ENCODE results near the gene GIT2. TPM values are rescaled to one million over a fixed set of nuclear protein-coding genes. Genes with fewer than 3 reads are reported as not detected.
A peak's percentile ranks its signal among the peaks of the same experiment; 100 is the strongest.

Gene GIT2
- total RNA-seq, 1 experiment from 2014 or later, result 21.7 TPM

DNA sequence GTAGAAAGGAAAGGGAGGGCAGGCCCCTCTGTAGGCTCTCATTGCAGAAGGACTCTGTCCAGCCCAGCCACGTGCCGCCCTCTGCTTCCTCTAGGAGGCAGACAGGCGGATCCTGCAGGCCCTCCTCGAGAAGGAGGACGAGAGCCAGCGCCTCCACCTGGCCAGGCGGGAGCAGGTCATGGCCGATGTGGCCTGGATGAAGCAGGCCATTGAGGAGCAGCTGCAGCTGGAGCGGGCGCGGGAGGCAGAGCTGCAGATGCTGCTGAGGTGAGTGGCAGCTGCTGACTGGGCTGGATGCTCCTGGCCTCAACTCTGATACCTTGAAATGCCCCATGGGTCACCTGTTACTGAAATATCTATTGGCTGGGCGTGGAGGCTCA lies 85.2 kb downstream of the GIT2 start (continued):
- TF ChIP-seq ZNF263 (CRISPR knock-in tag; IDR thresholded peaks at IDR 0.05; ENCODE audit: low read depth) (no peak), GTF2I (CRISPR knock-in tag; conservative IDR thresholded peaks at IDR 0.05) (no peak; the same call in 1 of the 2 replicates), ZBTB21 (CRISPR knock-in tag; IDR thresholded peaks at IDR 0.05; ENCODE audit: borderline replicate concordance) (peak; percentile 21; the same call in 1 of the 2 replicates), NR3C1 (CRISPR knock-in tag; conservative IDR thresholded peaks at IDR 0.05; ENCODE audit: low read depth) (peak; percentile 84; the same call in 1 of the 2 replicates), SP1 (CRISPR knock-in tag; conservative IDR thresholded peaks at IDR 0.05) (peak; percentile 38; the same call in 1 of the 2 replicates), FOXK1 (CRISPR knock-in tag; IDR thresholded peaks at IDR 0.05) (peak; percentile 41; the same call in 1 of the 2 replicates)
- TF ChIP-seq, protein P1, sequence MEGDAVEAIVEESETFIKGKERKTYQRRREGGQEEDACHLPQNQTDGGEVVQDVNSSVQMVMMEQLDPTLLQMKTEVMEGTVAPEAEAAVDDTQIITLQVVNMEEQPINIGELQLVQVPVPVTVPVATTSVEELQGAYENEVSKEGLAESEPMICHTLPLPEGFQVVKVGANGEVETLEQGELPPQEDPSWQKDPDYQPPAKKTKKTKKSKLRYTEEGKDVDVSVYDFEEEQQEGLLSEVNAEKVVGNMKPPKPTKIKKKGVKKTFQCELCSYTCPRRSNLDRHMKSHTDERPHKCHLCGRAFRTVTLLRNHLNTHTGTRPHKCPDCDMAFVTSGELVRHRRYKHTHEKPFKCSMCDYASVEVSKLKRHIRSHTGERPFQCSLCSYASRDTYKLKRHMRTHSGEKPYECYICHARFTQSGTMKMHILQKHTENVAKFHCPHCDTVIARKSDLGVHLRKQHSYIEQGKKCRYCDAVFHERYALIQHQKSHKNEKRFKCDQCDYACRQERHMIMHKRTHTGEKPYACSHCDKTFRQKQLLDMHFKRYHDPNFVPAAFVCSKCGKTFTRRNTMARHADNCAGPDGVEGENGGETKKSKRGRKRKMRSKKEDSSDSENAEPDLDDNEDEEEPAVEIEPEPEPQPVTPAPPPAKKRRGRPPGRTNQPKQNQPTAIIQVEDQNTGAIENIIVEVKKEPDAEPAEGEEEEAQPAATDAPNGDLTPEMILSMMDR (IDR thresholded peaks at IDR 0.05), result peak; percentile 47; the same call in 1 of the 2 replicates
- TF ChIP-seq, protein P2, sequence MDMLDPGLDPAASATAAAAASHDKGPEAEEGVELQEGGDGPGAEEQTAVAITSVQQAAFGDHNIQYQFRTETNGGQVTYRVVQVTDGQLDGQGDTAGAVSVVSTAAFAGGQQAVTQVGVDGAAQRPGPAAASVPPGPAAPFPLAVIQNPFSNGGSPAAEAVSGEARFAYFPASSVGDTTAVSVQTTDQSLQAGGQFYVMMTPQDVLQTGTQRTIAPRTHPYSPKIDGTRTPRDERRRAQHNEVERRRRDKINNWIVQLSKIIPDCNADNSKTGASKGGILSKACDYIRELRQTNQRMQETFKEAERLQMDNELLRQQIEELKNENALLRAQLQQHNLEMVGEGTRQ (CRISPR knock-in tag; IDR thresholded peaks at IDR 0.05), result peak; percentile 86
- TF ChIP-seq, protein P3, sequence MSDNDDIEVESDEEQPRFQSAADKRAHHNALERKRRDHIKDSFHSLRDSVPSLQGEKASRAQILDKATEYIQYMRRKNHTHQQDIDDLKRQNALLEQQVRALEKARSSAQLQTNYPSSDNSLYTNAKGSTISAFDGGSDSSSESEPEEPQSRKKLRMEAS (CRISPR knock-in tag; IDR thresholded peaks at IDR 0.05), result peak; percentile 97
- TF ChIP-seq, protein P4, sequence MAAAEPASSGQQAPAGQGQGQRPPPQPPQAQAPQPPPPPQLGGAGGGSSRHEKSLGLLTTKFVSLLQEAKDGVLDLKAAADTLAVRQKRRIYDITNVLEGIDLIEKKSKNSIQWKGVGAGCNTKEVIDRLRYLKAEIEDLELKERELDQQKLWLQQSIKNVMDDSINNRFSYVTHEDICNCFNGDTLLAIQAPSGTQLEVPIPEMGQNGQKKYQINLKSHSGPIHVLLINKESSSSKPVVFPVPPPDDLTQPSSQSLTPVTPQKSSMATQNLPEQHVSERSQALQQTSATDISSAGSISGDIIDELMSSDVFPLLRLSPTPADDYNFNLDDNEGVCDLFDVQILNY (CRISPR knock-in tag; IDR thresholded peaks at IDR 0.05), result no peak
- TF ChIP-seq, protein P5, sequence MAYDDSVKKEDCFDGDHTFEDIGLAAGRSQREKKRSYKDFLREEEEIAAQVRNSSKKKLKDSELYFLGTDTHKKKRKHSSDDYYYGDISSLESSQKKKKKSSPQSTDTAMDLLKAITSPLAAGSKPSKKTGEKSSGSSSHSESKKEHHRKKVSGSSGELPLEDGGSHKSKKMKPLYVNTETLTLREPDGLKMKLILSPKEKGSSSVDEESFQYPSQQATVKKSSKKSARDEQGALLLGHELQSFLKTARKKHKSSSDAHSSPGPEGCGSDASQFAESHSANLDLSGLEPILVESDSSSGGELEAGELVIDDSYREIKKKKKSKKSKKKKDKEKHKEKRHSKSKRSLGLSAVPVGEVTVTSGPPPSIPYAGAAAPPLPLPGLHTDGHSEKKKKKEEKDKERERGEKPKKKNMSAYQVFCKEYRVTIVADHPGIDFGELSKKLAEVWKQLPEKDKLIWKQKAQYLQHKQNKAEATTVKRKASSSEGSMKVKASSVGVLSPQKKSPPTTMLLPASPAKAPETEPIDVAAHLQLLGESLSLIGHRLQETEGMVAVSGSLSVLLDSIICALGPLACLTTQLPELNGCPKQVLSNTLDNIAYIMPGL (CRISPR knock-in tag; IDR thresholded peaks at IDR 0.05), result peak; percentile 94

DNA sequence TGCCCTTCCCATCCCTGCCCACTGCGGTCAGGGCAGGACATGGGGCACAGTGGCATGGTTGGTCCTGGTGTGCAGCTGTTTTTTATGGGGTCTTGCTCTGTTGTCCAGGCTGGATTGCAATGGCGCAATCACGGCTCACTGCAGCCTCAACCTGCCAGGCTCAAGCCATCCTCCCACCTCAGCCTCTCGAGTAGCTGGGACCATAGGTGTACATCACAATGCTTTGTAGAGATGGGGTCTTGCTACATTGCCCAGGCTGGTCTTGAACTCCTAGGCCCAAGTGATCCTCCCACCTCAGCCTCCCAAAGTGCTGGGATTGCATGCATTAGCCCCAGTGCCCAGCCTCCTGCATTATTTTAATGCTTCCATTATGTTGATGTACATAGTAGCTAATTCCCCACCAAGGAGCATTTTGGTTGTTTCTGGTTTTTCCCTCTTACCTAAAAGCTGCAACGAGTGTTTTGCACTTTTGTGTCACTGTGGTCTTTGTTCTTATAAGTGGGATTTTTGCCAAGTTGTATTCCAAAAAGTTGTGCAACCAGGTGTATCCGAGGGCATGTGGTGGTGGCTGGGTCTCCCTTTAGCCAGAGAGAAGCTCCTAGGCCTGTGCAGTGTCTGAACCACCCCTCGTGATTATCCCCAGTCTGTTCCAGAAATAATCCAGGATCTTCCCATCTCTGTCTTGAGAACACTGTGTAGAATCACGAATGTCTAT lies 85.8 kb downstream of the GIT2 start:
- Mint-ChIP-seq H3K4me3 (no peak overlapping the region), H3K4me1 (peaks cover 14% of the 10 kb centered on the region), H3K9me3 (no peaks in the 10 kb centered on the region), H3K36me3 (peaks cover 24% of the 10 kb centered on the region), H3K27ac (no peak overlapping the region), H3K27me3 (ENCODE audit: low read depth) (peaks cover 55% of the 10 kb centered on the region)
- POLR2A ChIA-PET, result interaction anchor here (1.2 kb wide), 1 partner anchor 10 kb away, joined by 4 read pairs; no protein-coding TSS in a partner anchor
- DNase-seq (ENCODE audit: low spot score), result no peak
- no peak for ATAC-seq
- CTCF ChIA-PET, result interaction anchor here (0.6 to 3.0 kb wide), 16 partner anchors 9 to 1153 kb away, joined by 3 to 43 read pairs (median 6); partner anchors contain the start of gene TCHP
- TF ChIP-seq ZNF121 (CRISPR knock-in tag; IDR thresholded peaks at IDR 0.05) (peak; percentile 98), PRRX2 (CRISPR knock-in tag; IDR thresholded peaks at IDR 0.05) (no peak)

DNA sequence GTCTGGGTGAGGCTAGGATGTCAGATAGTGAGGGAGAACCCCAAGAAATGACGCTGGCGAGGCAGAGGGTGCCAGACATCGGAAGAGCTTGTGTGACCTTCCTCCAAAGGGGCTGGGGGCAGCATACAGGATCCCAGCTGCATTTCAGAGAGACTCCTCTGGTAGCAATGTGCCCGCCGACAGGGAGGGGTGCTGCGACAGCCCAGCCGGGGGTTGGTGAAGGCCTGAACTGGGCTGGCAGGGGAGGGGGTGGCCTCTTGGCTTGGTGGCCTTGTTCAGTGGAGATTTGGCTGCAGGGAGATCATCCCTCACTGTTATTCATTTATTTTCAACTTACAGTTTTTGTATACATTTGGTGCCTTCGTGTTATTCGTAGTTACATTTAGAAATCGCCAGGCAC lies 90.9 kb downstream of the GIT2 start:
- DNase-seq (ENCODE audit: low spot score), result no peak
- TF ChIP-seq NFATC4 (CRISPR knock-in tag; IDR thresholded peaks at IDR 0.05) (no peak), MXD4 (CRISPR knock-in tag; IDR thresholded peaks at IDR 0.05; ENCODE audit: borderline replicate concordance) (no peak), SMAD3 (CRISPR knock-in tag; IDR thresholded peaks at IDR 0.05; ENCODE audit: borderline replicate concordance) (no peak), FOXP1 (CRISPR knock-in tag; IDR thresholded peaks at IDR 0.05; ENCODE audit: borderline replicate concordance) (no peak), ATF1 (CRISPR knock-in tag; IDR thresholded peaks at IDR 0.05) (no peak)
- TF ChIP-seq, protein P6, sequence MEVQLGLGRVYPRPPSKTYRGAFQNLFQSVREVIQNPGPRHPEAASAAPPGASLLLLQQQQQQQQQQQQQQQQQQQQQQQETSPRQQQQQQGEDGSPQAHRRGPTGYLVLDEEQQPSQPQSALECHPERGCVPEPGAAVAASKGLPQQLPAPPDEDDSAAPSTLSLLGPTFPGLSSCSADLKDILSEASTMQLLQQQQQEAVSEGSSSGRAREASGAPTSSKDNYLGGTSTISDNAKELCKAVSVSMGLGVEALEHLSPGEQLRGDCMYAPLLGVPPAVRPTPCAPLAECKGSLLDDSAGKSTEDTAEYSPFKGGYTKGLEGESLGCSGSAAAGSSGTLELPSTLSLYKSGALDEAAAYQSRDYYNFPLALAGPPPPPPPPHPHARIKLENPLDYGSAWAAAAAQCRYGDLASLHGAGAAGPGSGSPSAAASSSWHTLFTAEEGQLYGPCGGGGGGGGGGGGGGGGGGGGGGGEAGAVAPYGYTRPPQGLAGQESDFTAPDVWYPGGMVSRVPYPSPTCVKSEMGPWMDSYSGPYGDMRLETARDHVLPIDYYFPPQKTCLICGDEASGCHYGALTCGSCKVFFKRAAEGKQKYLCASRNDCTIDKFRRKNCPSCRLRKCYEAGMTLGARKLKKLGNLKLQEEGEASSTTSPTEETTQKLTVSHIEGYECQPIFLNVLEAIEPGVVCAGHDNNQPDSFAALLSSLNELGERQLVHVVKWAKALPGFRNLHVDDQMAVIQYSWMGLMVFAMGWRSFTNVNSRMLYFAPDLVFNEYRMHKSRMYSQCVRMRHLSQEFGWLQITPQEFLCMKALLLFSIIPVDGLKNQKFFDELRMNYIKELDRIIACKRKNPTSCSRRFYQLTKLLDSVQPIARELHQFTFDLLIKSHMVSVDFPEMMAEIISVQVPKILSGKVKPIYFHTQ (CRISPR knock-in tag; IDR thresholded peaks at IDR 0.05), result no peak
- TF ChIP-seq, protein P7, sequence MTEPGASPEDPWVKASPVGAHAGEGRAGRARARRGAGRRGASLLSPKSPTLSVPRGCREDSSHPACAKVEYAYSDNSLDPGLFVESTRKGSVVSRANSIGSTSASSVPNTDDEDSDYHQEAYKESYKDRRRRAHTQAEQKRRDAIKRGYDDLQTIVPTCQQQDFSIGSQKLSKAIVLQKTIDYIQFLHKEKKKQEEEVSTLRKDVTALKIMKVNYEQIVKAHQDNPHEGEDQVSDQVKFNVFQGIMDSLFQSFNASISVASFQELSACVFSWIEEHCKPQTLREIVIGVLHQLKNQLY (CRISPR knock-in tag; IDR thresholded peaks at IDR 0.05), result no peak
- TF ChIP-seq, protein P2 (CRISPR knock-in tag; IDR thresholded peaks at IDR 0.05), result no peak
- no peaks in the 10 kb centered on the region for H3K9me3 Mint-ChIP-seq
- H3K36me3 Mint-ChIP-seq, result peaks cover 35% of the 10 kb centered on the region
- POLR2A ChIA-PET, result no interaction called here
- H3K27me3 Mint-ChIP-seq (ENCODE audit: low read depth), result peaks cover 100% of the 10 kb centered on the region
- CTCF ChIA-PET, result interaction anchor here (1.4 kb wide), 1 partner anchor 58 kb away, joined by 3 read pairs; no protein-coding TSS in a partner anchor
- H3K4me1 Mint-ChIP-seq, result peaks cover 26% of the 10 kb centered on the region
- H3K4me3 Mint-ChIP-seq, result no peak overlapping the region
- no peak for ATAC-seq
- no peak overlapping the region for H3K27ac Mint-ChIP-seq

Measured in WTC11 (cell line).